ENCODE data around the gene G0S2. TPM values are rescaled to one million over a fixed set of nuclear protein-coding genes. Genes with fewer than 3 reads are reported as not detected.

G0S2 gene
- total RNA-seq, 1 donor from 2014 or later: 418 TPM

- Histone ChIP-seq H3K36me3 (ENCODE audit: control insufficient read depth, insufficient read depth, low read length) (no peaks in the 10 kb centered on the region), H3K4me3 (ENCODE audit: low read depth, low read length) (no peak overlapping the region), H3K27me3 (ENCODE audit: control insufficient read depth, insufficient read depth, low read length) (no peaks in the 10 kb centered on the region)
- DNase-seq (ENCODE audit: low read depth) (no peak), FAIRE-seq (no peak)
- no peak for TF ChIP-seq CTCF (IDR thresholded peaks at IDR 0.05; ENCODE audit: insufficient read depth, low read length, severe bottlenecking)
These were observed 33.1 kb downstream of the G0S2 start for GRCh38 chr1:209708297-209708696.

- FAIRE-seq (no peak), DNase-seq (ENCODE audit: low read depth) (no peak)
- TF ChIP-seq CTCF (IDR thresholded peaks at IDR 0.05; ENCODE audit: insufficient read depth, low read length, severe bottlenecking): no peak
- no peaks in the 10 kb centered on the region for H3K36me3 ChIP-seq (ENCODE audit: control insufficient read depth, insufficient read depth, low read length)
- H3K4me3 ChIP-seq (ENCODE audit: low read depth, low read length): no peak overlapping the region
- H3K27me3 ChIP-seq (ENCODE audit: control insufficient read depth, insufficient read depth, low read length): no peaks in the 10 kb centered on the region
These were observed 34.9 kb downstream of the G0S2 start for GRCh38 chr1:209710093-209710492.

GRCh38 chr1:209710847-209711246, 35.6 kb downstream of the G0S2 start:
- Histone ChIP-seq H3K27me3 (ENCODE audit: control insufficient read depth, insufficient read depth, low read length) (no peaks in the 10 kb centered on the region), H3K4me3 (ENCODE audit: low read depth, low read length) (no peak overlapping the region), H3K36me3 (ENCODE audit: control insufficient read depth, insufficient read depth, low read length) (no peaks in the 10 kb centered on the region)
- DNase-seq (ENCODE audit: low read depth) (peak; percentile 34), FAIRE-seq (no peak)
- no peak for TF ChIP-seq CTCF (IDR thresholded peaks at IDR 0.05; ENCODE audit: insufficient read depth, low read length, severe bottlenecking)

GRCh38 chr1:209714338-209714737, 39.1 kb downstream of the G0S2 start:
- Histone ChIP-seq H3K36me3 (ENCODE audit: control insufficient read depth, insufficient read depth, low read length) (no peaks in the 10 kb centered on the region), H3K4me3 (ENCODE audit: low read depth, low read length) (no peak overlapping the region), H3K27me3 (ENCODE audit: control insufficient read depth, insufficient read depth, low read length) (no peaks in the 10 kb centered on the region)
- no peak for DNase-seq (ENCODE audit: low read depth)
- no peak for TF ChIP-seq CTCF (IDR thresholded peaks at IDR 0.05; ENCODE audit: insufficient read depth, low read length, severe bottlenecking)
- FAIRE-seq: no peak

GRCh38 chr1:209715314-209715713, 40.1 kb downstream of the G0S2 start:
- H3K36me3 ChIP-seq (ENCODE audit: control insufficient read depth, insufficient read depth, low read length): no peaks in the 10 kb centered on the region
- no peak for TF ChIP-seq CTCF (IDR thresholded peaks at IDR 0.05; ENCODE audit: insufficient read depth, low read length, severe bottlenecking)
- FAIRE-seq (no peak), DNase-seq (ENCODE audit: low read depth) (peak; percentile 43)
- H3K27me3 ChIP-seq (ENCODE audit: control insufficient read depth, insufficient read depth, low read length): no peaks in the 10 kb centered on the region
- H3K4me3 ChIP-seq (ENCODE audit: low read depth, low read length): no peak overlapping the region

GRCh38 chr1:209717818-209718217, 42.6 kb downstream of the G0S2 start:
- H3K36me3 ChIP-seq (ENCODE audit: control insufficient read depth, insufficient read depth, low read length): no peaks in the 10 kb centered on the region
- FAIRE-seq (no peak), DNase-seq (ENCODE audit: low read depth) (no peak)
- no peaks in the 10 kb centered on the region for H3K27me3 ChIP-seq (ENCODE audit: control insufficient read depth, insufficient read depth, low read length)
- no peak for TF ChIP-seq CTCF (IDR thresholded peaks at IDR 0.05; ENCODE audit: insufficient read depth, low read length, severe bottlenecking)
- no peak overlapping the region for H3K4me3 ChIP-seq (ENCODE audit: low read depth, low read length)
